DOHH2 (cell line): ENCODE data around the gene AGBL1.

ENCODE experiments used
- H3F3A ChIP-seq: fragments of 200-600 bp; sonication (generic), shearing (Covaris generic); 2 replicates; pipeline ENCODE4 v1.6.0; 2016; ENCODE audit warnings: antibody characterized with exemption, mild to moderate bottlenecking; ENCODE audit not compliant: control insufficient read depth, insufficient read depth
- H3K27ac ChIP-seq: fragments of 200-600 bp; sonication (generic); 2 replicates; pipeline ENCODE4 v1.5.1; 2014; ENCODE audit warnings: low read depth, mild to moderate bottlenecking, low read length, moderate library complexity
- H3K27me3 ChIP-seq: fragments of 200-600 bp; sonication (generic); 2 replicates; pipeline ENCODE4 v1.6.1; 2014; ENCODE audit warnings: mild to moderate bottlenecking, low read length, mixed read lengths; ENCODE audit not compliant: control insufficient read depth
- H3K36me3 ChIP-seq: fragments of 200-600 bp; sonication (generic); 2 replicates; pipeline ENCODE4 v1.6.1; 2014; ENCODE audit warnings: mild to moderate bottlenecking, low read length, moderate library complexity, mixed read lengths; ENCODE audit not compliant: control insufficient read depth
- H3K4me1 ChIP-seq: fragments of 200-600 bp; sonication (generic); 2 replicates; pipeline ENCODE4 v1.6.1; 2014; ENCODE audit warnings: mild to moderate bottlenecking, low read length, mixed read lengths; ENCODE audit not compliant: control insufficient read depth
- H3K4me2 ChIP-seq: fragments of 200-600 bp; sonication (generic); 2 replicates; pipeline ENCODE4 v1.6.0; 2014; ENCODE audit warnings: mild to moderate bottlenecking, low read length, moderate library complexity
- H3K4me3 ChIP-seq: fragments of 200-600 bp; sonication (generic); 2 replicates; pipeline ENCODE4 v1.5.1; 2014; ENCODE audit warnings: mild to moderate bottlenecking, low read length, mixed read lengths
- H3K79me2 ChIP-seq: fragments of 200-600 bp; sonication (generic); 2 replicates; pipeline ENCODE4 v1.6.1; 2014; ENCODE audit warnings: mild to moderate bottlenecking, low read length, mixed read lengths; ENCODE audit not compliant: control insufficient read depth
- H3K9me2 ChIP-seq: fragments of 200-600 bp; sonication (generic); replicated peaks from 2 replicates; pipeline ENCODE4 v1.6.1; 2014; ENCODE audit warnings: mild to moderate bottlenecking, low read length, mixed read lengths; ENCODE audit not compliant: control insufficient read depth
- H3K9me3 ChIP-seq: fragments of 200-600 bp; sonication (generic); 2 replicates; pipeline ENCODE4 v1.6.1; 2014; ENCODE audit warnings: antibody characterized with exemption, low read length, mixed read lengths; ENCODE audit not compliant: control insufficient read depth, insufficient read depth
- H4K20me1 ChIP-seq: fragments of 200-600 bp; sonication (generic); 2 replicates; pipeline ENCODE4 v1.6.0; 2014; ENCODE audit warnings: low read depth, mild to moderate bottlenecking, antibody characterized with exemption, low read length, moderate library complexity; ENCODE audit not compliant: control insufficient read depth, insufficient read depth
- EZH2phosphoT487 ChIP-seq: fragments of 200-600 bp; sonication (generic); IDR thresholded peaks from 2 replicates; pipeline ENCODE4 v1.6.1; 2017; ENCODE audit warnings: borderline replicate concordance, mild to moderate bottlenecking, antibody characterized with exemption, low read length, moderate library complexity, mixed read lengths
- TF ChIP-seq, protein P1 (sequence below): fragments of 200-600 bp; sonication (generic); IDR thresholded peaks from one replicate; pipeline ENCODE4 v1.5.1; 2014; ENCODE audit warnings: antibody characterized with exemption, mild to moderate bottlenecking, low read depth, low read length; ENCODE audit not compliant: poor library complexity, severe bottlenecking

The AGBL1 gene

DNA sequence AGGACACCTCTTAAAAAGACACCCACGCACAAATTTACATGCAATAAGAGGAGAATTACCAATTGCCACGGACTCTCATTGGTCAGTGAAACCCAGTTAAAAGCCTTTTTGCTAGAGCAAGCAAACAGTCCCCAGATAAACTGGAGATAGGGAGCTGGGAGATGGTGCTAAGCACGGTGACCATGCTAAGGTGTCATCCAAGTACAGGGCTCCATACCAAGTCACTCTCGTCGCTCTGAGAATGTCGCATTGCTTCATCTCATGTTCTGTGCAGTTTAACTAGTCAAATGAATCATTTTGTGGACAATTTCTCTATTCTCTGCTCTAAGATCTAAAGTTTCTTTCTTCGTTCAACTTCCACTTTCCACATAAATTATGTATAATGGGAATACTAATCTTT lies 581.9 kb downstream of the AGBL1 start:
- no peak for TF ChIP-seq EZH2phosphoT487
- TF ChIP-seq, protein P1, sequence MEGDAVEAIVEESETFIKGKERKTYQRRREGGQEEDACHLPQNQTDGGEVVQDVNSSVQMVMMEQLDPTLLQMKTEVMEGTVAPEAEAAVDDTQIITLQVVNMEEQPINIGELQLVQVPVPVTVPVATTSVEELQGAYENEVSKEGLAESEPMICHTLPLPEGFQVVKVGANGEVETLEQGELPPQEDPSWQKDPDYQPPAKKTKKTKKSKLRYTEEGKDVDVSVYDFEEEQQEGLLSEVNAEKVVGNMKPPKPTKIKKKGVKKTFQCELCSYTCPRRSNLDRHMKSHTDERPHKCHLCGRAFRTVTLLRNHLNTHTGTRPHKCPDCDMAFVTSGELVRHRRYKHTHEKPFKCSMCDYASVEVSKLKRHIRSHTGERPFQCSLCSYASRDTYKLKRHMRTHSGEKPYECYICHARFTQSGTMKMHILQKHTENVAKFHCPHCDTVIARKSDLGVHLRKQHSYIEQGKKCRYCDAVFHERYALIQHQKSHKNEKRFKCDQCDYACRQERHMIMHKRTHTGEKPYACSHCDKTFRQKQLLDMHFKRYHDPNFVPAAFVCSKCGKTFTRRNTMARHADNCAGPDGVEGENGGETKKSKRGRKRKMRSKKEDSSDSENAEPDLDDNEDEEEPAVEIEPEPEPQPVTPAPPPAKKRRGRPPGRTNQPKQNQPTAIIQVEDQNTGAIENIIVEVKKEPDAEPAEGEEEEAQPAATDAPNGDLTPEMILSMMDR = no peak

DNA sequence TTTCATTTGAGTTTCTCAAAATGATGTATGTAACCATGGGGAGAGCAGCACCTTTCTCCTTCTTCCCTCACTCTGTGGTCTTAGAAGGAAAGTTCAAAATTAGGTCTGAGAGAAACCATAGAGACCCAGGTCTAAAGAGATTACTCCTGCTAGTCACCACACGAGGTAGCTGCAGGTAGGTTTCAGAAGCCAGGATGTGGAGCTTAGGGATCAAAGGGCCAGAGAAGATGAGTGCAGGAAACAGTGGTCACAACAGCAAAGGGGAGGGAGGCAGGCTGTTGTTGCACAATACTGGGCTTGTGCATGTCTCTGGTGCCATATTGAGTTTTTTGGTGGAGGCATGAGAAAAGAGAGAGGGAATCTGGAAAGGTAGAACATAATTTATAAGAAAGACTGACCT lies 583.6 kb downstream of the AGBL1 start:
- Histone ChIP-seq H3K4me2 (no peak overlapping the region), H3K27me3 (no peaks in the 10 kb centered on the region), H3K36me3 (no peaks in the 10 kb centered on the region), H3K4me3 (no peak overlapping the region), H3K27ac (no peak overlapping the region), H3K4me1 (no peaks in the 10 kb centered on the region), H3K79me2 (no peaks in the 10 kb centered on the region), H3K9me3 (no peaks in the 10 kb centered on the region), H3K9me2 (no peaks in the 10 kb centered on the region), H4K20me1 (no peaks in the 10 kb centered on the region), H3F3A (no peaks in the 10 kb centered on the region)
- TF ChIP-seq, protein P1 = no peak
- TF ChIP-seq EZH2phosphoT487 = no peak

More for the DNA sequence above, 581.9 kb downstream of the AGBL1 start:
- no peak overlapping the region for H3K27ac ChIP-seq
- no peaks in the 10 kb centered on the region for H3K9me3 ChIP-seq
- no peaks in the 10 kb centered on the region for H4K20me1 ChIP-seq
- H3K36me3 ChIP-seq = no peaks in the 10 kb centered on the region
- H3K79me2 ChIP-seq = no peaks in the 10 kb centered on the region
- H3K4me2 ChIP-seq = no peak overlapping the region
- no peak overlapping the region for H3K4me3 ChIP-seq
- no peaks in the 10 kb centered on the region for H3F3A ChIP-seq
- H3K9me2 ChIP-seq = no peaks in the 10 kb centered on the region
- no peaks in the 10 kb centered on the region for H3K4me1 ChIP-seq
- H3K27me3 ChIP-seq = no peaks in the 10 kb centered on the region

DNA sequence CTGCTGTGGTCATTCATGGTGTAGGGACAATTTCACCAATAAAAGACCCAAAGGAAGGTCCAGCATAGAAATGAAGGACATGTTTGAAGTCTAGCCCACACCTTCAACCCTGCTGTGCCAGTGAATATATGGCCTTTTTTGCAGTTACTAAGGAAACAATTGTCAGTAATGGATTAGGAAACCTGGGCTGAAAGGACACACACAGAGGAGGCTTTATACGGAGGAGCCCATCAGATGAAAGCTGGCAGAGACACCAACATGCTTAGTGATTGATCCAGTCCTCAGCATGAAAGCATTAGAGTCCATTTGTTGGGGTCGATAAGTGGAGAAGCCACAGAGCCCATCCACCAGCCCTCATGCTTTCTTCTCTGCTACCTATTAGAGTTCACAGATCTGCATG lies 584.3 kb downstream of the AGBL1 start:
- no peaks in the 10 kb centered on the region for H4K20me1 ChIP-seq
- TF ChIP-seq, protein P1 = no peak
- no peak for TF ChIP-seq EZH2phosphoT487
- H3K9me3 ChIP-seq = no peaks in the 10 kb centered on the region
- H3K4me3 ChIP-seq = no peak overlapping the region
- no peak overlapping the region for H3K4me2 ChIP-seq
- H3K4me1 ChIP-seq = no peaks in the 10 kb centered on the region
- H3K27ac ChIP-seq = no peak overlapping the region
- no peaks in the 10 kb centered on the region for H3K36me3 ChIP-seq
- no peaks in the 10 kb centered on the region for H3K79me2 ChIP-seq
- H3K9me2 ChIP-seq = no peaks in the 10 kb centered on the region
- no peaks in the 10 kb centered on the region for H3K27me3 ChIP-seq
- no peaks in the 10 kb centered on the region for H3F3A ChIP-seq

DNA sequence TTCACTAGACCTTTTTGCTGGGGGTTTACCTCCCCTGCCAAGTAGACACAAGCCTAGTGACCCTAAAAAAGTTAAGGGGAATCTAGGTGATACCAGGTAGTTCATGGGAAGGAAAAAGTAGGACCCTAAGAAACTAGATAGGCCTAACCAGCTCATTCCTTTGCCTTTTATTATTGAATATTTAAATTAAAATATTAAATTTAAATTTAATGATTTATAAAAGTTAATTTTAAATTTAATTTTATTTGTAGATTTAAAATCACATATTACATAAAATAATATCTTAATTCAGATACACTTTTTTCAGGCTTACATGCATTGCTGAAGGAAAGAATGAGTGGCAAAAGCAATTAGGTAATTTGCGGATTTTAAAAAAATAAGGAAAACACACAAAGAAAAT lies 584.9 kb downstream of the AGBL1 start:
- Histone ChIP-seq H3K9me2 (no peaks in the 10 kb centered on the region), H3K4me3 (no peak overlapping the region), H3F3A (no peaks in the 10 kb centered on the region), H4K20me1 (no peaks in the 10 kb centered on the region), H3K9me3 (no peaks in the 10 kb centered on the region), H3K36me3 (no peaks in the 10 kb centered on the region), H3K27ac (no peak overlapping the region), H3K27me3 (no peaks in the 10 kb centered on the region), H3K4me2 (no peak overlapping the region), H3K79me2 (no peaks in the 10 kb centered on the region), H3K4me1 (no peaks in the 10 kb centered on the region)
- TF ChIP-seq, protein P1 = no peak
- TF ChIP-seq EZH2phosphoT487 = no peak
